HG03378 (cell line): Measurements from ENCODE around the gene MIEN1.
A peak's percentile ranks its signal among the peaks of the same experiment; 100 is the strongest.
"Not testable (repeated sequence)": the region's sequence is repeated elsewhere in the genome, so short reads cannot be mapped to it uniquely, and the experiment has no call there.

Experiments used
- ATAC-seq: cut with Tn5 transposase; IDR thresholded peaks from one replicate; pipeline ENCODE4 v1.9.1; 2021; ENCODE audit warnings: mild to moderate bottlenecking, moderate library complexity; ENCODE audit not compliant: unreplicated experiment

Gene MIEN1

DNA sequence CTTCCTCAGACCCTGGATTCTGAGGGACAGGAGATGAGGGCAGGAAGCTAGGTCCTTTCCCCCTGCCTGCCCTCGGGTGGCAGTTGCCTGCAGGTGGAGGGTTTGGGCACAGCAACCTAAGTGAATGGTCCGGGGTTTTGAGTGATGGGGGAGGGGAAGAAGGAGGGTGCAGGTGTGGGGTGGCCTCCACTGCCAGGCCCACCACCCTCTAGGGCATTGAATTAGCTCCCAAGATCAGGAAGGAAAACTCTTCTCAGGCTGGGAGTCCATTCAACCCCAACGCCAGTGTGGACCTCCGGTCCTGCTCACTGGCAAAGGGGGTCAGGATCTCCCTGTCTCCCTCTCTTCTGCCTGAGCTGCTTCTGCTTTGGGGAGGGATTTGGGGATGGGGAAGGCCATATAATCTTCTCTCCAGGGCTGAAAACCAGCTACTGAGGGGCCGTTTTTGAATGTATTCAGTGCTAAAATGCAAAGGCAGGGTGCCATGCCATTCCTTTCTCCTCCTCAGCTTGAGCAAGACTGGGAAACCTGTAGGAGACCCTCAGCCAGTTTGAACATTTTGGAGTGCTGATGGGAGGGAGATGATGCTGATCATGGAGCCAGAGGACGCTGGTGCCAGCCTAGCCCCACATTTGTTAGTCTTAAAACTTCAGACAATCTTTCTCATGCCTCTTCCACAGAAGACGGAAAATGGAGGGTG, 26.2 kb upstream of the MIEN1 start:
- no peak for ATAC-seq

DNA sequence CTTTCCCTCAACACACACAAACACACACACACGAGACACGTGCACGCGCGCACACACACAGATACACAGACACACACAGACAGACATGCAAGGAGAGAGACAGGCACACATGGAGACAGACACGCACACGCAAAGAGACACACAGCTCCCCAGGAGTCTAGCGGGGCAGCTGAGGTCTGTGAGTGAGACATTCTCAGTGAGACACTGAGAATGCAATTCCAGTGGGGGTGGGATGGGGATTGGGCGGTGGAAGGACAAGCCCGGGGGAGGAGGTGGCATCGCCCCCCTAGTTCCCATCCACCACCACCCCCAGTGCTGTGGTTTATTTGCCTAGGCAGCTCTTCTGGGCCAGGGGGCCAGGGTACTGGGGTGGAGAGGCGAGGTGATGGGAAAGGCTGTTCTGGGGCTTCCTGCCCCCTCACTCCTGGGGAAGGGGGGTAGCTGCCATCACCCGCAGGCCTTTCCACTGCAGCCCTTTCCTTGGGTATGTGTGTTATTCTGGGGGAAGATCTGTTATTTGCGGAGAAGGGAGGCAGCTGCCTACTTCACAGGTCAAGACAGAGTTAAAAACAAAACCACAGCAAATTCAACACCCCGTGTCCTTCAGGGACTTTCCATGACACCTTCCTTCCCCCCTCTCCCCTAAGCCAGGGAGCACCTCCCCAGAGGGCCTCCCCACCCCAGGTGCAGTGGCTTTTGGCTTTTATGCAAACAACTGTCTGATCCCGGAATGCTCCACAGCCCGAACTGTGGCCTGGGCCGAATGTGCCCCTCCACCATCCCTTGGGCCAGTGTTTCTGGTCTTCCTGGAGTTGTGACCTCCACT, 25.4 kb upstream of the MIEN1 start:
- no peak for ATAC-seq

DNA sequence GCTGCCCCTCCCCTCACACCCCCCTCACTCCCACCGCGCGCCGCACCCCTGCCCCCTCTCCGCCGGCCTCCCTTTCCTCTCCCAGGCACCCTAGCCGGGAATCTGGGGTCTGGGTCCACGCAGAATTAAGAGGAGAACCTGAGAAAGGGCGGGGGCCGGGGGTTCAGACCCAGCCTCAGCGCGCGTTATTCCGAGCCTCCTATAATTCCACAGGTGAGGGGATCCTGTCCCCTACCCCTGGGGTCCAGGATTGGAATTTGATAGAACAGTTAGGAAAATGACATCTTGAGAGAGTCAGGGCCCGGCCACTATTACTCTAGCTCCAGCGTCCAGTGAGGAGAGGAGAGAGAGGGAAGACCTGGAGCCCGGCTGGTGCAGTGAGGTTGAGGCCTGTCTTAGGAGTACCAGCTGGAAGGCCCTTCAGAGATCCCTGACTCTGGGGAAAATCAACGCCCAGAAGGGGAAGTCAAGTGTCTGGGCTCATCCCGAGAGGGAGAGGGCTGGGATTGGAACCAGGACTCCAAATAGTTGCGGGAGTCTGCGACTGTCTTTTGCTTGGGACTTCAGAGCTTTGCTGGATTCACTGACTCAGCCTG, 24.7 kb upstream of the MIEN1 start:
- no peak for ATAC-seq

DNA sequence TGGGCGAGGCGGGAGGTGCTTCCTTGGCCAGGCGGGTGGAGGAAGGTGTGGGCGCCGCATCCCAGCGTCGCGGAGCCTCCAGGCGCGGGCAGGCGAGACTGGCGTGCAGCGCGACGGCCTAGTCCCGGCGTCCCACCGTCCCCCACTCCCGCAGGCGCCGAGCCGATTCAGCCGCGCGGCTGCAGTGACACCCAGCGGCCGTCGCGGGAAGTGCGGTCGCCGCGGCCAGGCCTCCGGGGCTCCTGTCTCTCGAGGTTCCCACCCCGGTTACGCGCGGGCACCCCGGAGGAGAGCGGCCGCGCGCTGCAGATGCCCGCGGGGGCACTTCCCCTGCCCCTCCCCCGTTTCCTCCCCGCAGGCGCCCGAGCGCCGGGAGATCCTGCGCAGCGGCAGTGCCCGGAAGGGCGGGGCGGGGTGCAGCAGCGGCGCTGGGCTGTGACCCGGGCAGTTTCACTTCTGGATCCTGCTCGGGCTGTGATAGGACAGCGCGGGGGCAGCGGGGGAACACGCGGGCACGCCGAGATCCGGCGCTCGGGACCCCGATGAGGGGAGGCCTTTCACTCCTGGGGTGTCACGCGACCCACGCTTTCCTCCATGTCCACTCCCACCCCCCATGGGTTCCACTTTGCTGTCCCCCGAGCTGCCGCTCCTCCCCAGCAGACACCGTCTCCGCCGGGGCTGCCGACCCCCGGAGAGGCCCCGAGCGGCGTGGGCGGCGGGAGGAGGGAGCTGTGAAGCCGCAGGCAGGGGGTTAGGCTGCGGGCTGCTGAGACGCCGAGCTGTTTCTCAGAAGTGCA, 24.0 kb upstream of the MIEN1 start:
- ATAC-seq = peak; percentile 54

DNA sequence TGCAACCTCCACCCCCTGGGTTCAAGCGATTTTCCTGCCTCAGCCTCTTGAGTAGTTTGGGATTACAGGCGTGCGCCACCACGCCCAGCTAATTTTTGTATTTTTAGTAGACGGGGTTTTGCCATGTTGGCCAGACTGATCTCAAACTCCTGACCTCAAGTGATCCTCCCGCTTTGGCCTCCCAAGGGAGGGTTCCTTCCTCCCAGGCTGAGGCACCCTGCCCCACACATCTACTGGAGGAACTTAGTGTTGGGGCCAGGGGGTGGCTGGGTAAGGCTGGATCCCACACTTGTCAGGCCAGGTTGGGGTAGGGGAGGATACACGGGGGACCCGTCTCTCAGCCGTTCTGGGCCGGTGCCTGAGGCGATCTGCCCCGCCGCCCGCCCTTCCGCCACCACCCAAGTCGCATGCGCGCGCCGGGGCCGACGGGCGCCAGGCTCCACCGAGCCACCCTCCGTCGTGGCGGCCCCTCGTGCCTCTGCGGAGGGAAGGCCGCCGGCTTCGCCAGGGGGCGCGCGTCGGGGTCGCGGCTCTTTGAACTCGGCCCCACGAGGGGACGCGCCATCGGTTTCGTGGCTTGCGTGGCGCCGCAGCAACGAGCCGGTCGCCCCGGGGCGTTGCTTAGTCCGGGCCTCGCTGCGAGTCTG, 23.3 kb upstream of the MIEN1 start:
- peak; percentile 5 for ATAC-seq

DNA sequence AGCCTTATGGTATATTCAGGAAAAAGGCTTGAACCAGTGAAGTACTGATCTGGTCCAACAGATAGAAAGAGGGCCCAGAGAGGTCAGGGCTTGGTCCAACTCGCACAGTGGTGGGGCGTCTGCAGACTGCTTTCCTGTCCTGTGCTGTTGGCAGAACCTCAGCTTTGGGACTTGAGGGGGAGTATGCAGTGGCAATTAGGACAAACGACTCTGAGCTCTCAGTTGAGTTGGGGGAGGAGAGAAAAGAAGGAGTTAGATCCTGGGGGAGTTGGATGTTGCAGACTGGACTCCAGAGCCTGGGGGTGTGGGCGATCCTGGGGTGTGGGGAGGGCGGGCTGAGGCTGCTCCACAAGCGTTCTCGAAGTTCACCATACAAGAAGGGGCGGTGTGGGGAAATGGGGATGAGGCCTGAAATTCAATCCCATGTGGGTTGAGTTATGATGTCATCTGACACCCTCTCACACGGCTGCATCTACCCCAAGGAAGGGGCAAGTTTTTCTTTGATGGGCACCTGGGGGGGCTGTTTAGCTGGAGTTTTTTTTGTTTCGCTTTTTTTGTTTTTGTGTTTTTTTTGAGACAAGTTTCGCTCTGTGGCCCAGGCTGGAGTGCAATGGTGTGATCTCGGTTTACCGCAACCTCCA, 22.0 kb upstream of the MIEN1 start:
- ATAC-seq = no peak

DNA sequence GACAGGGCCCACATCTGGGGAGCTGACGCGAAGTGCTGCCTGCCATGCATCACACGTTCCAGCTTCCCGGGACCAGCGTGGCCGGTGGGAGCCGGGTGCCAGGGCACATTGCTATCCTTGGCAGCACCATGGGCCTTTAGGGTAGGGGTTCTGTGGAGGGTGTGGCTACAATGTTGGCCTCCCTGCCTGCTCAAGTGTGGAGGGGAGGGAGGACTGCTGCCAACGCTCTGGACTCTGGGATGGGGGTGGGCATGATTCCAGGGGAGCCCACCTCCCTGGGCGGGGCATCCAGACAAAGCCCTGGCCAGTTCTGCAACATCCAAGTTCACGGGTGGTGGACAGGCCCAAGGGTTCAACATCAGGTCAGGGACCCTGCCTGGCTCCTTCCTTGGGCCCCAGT, 21.3 kb upstream of the MIEN1 start:
- no peak for ATAC-seq

DNA sequence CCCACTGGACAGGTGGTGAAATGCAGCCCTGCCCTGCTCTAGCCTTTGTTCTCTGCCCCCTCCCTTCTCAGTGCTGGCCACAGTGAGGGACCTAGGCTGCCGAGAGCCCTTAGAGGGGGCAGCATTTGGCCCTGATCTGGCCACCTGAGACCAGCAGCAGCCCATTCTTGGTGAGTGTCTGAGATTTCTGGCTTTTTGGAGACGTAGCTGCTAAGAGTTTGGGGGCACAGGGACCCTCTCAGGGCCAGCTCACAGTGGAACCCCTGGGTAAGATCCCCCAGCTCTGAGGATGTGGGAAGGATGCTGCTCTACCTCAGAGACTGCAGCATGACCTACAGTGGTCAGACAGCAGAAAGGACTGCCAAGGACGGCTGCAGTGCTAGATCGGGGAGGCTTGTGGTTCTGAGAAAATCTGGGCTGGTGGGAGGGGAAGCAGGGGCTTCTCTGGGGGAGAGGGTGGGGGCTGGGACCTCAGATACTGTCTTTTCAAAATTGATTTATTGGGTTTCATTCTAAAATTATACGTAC, 20.7 kb upstream of the MIEN1 start:
- no peak for ATAC-seq

DNA sequence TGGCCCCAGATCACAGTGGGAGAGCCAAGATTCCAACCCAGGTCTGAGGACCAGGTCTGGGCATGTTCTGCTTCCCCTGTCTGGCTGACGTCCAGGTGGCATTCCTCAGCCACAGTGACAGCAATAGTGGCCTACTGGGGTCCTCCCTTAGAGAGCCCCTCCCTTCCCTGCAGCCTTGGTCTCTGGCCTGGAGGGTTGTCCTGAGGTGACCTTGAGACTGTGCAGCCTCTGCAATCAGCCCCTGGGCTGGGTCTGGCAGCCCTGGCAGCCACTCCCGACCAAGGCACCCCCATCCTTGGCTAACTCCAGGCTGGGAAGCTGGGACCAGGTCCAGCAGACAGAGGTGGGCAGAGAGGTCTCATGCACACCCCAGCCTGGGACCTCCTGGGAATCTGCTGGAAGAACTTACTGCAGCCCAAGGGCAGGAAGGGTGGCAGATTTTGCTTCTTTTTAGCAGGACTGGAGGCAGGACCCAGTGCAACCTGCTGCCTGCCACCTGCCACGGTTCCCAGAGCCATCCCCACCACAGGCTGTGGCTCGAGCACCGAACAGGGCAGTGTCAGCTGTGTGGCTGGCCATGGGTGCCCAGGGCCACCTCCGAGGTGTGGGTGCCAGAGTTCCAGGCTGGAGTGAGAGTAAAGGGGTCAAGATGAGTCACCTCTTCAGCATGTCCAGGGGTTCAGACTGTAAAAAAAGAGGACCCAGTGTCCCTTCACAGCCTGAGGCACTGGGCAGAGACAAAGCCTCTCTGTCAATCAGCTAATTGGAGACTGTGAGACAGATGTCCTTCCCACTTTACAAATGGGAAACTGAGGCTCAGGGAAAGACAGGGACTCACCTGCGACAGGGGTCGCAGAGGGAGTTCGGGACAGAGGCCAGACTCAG, 20.0 kb upstream of the MIEN1 start:
- no peak for ATAC-seq

DNA sequence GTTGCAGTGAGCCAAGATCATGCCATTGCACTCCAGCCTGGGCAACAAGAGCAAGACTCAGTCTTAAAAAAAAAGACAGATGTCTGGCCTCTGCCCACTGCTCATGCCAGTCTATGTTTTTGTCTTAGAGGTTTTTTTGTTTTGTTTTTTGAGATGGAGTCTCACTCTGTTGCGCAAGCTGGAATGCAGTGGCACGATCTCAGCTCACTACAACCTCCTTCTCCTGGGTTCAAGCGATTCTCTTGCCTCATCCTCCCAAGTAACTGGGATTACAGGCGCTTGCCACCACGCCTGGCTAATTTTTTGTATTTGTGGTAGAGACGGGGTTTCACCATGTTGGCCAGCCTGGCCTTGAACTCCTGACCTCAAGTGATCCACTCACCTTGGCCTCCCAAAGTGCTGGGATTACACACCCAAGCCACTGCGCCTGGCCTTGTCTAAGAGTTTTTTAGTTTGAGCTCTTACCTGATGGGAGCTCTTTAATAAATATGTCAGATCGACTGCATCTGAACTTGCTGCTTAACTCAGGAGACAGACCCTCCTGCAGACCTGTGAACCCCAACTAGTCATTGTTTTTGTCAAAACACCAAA, 18.2 kb upstream of the MIEN1 start:
- ATAC-seq = not testable (repeated sequence)

DNA sequence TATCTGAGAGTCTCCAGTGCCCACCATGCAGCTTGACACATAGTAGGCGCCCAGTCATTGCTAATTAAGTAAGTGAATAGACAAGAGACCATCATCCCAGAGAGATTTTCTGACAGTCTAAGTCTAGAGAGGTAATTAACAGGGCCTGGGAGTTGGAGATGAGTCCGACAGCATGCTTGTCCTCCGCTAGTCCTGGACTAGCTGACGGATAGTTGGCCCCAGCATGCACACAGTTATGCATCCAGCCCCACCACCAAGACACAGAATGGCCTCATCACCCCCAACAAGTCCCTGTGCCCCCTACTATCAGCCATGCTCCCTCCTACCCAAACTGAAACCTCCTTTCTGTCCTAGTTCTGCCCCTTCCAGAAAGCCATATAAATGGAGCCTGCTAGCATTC, 17.4 kb upstream of the MIEN1 start:
- ATAC-seq = no peak

DNA sequence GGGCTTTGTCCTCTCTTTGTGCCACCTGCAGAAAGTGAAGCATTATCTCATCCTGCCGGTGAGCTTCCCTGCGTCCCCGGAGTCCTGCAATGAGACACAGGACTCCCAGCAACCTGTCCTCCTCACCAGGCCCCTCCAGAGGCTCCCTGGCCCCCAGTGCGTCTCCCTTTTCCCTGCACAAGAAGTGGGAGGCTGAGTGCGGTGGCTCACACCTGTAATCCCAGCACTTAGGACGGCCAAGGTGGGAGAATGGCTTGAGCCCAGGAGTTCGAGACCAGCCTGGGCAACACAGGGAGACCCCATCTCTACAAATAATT, 15.8 kb upstream of the MIEN1 start:
- ATAC-seq = no peak

DNA sequence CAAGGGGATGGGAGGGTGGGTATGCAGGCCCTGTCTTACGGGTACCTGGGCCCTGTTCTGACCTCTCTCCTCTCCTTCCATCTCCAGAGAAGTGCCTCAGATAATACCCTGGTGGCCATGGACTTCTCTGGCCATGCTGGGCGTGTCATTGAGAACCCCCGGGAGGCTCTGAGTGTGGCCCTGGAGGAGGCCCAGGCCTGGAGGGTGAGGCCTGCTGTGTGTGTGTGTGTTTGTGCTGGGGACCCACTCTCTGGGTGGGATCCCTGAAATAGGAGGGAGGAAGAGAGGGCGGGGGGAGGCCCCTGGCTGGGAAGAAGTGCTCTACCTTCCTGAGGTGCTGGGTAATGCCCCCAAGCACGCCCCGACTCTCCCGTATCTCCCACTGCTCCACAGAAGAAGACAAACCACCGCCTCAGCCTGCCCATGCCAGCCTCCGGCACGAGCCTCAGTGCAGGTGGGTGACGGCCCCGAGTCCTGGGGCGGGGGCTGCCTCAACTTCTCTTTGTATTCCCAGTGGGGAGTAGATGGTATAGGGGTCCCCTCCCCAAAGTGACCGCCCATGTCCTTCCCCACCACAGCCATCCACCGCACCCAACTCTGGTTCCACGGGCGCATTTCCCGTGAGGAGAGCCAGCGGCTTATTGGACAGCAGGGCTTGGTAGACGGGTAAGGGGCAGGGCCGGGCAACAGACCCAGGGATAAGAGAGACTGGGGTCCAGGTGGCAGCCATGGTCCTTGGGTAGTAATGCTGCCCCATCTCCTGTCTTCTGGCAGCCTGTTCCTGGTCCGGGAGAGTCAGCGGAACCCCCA, 15.2 kb upstream of the MIEN1 start:
- ATAC-seq = no peak

DNA sequence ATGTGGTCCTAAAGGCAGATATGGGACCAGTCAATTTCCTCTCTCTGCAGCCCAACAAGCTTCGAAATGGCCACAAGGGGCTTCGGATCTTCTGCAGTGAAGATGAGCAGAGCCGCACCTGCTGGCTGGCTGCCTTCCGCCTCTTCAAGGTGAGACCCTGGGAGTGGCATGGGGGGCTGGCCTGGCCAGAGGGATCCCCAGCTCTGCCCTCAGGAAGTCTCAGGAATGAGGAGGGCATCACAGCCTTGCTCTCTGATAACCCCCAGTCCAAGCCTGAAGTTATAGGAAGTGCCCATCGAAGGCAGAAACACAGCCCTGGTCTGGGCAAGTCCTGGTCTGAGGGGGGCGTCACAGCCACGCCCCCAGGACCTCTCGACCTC, 14.5 kb upstream of the MIEN1 start:
- no peak for ATAC-seq

DNA sequence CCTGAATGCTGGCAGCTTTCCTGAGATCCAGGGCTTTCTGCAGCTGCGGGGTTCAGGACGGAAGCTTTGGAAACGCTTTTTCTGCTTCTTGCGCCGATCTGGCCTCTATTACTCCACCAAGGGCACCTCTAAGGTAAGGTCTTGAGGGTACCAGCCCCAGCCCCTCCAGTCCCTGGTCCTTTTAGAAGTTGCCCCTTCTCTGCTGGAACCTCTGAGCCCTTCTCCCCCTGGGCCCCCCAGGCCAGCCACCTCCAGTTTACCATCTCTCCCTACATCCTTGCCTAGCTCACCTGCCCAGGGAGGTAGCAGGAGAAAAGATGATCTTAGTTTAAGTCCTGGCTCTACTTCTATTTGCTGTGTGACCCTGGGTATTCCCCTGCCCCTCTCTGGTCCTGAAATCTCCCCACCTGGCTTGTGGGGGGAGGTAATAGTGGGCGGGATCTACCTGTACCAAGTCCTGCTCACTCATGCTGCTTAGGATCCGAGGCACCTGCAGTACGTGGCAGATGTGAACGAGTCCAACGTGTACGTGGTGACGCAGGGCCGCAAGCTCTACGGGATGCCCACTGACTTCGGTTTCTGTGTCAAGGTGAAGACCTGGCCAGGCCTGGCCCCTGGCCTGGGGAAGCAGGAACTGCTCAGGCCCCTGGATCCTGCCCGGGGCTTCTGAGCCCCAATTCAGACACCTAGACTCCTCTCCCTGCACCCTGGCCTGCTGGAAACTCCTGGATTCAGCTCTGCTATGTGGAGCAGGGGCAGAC, 13.9 kb upstream of the MIEN1 start:
- ATAC-seq = no peak

DNA sequence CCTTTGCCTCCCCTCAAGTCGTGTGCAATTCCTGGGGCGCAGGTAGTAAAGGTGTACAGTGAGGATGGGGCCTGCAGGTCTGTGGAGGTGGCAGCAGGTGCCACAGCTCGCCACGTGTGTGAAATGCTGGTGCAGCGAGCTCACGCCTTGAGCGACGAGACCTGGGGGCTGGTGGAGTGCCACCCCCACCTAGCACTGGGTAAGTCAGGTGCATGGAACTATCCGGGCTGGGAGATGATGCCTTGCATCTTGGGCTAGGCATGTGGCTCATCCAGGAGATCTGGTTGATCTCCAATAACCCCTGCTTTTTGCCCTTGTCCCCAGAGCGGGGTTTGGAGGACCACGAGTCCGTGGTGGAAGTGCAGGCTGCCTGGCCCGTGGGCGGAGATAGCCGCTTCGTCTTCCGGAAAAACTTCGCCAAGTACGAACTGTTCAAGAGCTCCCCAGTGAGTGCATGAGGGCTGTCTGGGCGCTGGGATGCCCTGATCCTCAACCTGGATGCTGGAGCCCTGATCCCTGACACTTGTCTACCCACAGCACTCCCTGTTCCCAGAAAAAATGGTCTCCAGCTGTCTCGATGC, 12.6 kb upstream of the MIEN1 start:
- no peak for ATAC-seq
